Testis (tissue), 3 donors: ENCODE measurements around the gene ATL3. TPM values are rescaled to one million over a fixed set of nuclear protein-coding genes. Genes with fewer than 3 reads are reported as not detected.
A peak's percentile ranks its signal among the peaks of the same experiment; 100 is the strongest.

Experiments used
- DNase-seq: peaks from one replicate; pipeline ENCODE4 v3.0.0-alpha.2; 2019
- H3K27ac ChIP-seq, 2 donors: fragments of 200-600 bp; sonication (generic); one replicate each; pipeline ENCODE4 v1.5.1; 2019
- H3K27me3 ChIP-seq: fragments of 200-600 bp; sonication (generic); one replicate; pipeline ENCODE4 v1.5.1; 2019
- H3K36me3 ChIP-seq: fragments of 200-600 bp; sonication (generic); one replicate; pipeline ENCODE4 v1.5.1; 2017; ENCODE audit warnings: low read depth; ENCODE audit errors: missing control alignments
- H3K4me1 ChIP-seq: fragments of 200-600 bp; sonication (generic); one replicate; pipeline ENCODE4 v1.5.1; 2019
- H3K4me3 ChIP-seq, 2 donors: fragments of 200-600 bp; sonication (generic); one replicate each; pipeline ENCODE4 v1.5.1; 2017 to 2019
- H3K9me3 ChIP-seq: fragments of 200-600 bp; sonication (generic); one replicate; pipeline ENCODE4 v1.5.1; 2017
- POLR2A ChIP-seq: fragments of 450-650 bp; IDR thresholded peaks from one replicate; pipeline ENCODE4 v1.6.1; 2017; ENCODE audit warnings: antibody characterized with exemption, mild to moderate bottlenecking, moderate library complexity
- WGBS, 2 donors: methylation state at CpG; one replicate each; pipeline ENCODE4 v1.1.5; 2018; 5-methylcytosine and 5-hydroxymethylcytosine counted together
- intact Hi-C: fragments of 100-400 bp; cut with DNase I; formaldehyde crosslinking; loops from one replicate; pipeline ENCODE4 v1.15.1; 2023; ENCODE audit warnings: low total_unique reads
- polyA plus RNA-seq: library from polyadenylated mRNA; stranded (reverse); fragments of 350-450 nt; fragmentation: Illumina TruSeq; extraction: RNeasy Lipid Tissue Mini Kit (QIAGEN cat#74804); gene quantifications from one replicate; pipeline ENCODE4 v1.2.3, GENCODE V29; 2014; ENCODE audit warnings: low read depth, low replicate concordance; ENCODE audit not compliant: insufficient read depth
- total RNA-seq, 2 donors: library from RNA; depleted of rRNA; stranded (reverse); fragments of >200 nt; gene quantifications; one replicate each; pipeline ENCODE4 v1.2.3, GENCODE V29; 2016
- TF ChIP-seq, protein P1 (sequence below), 3 experiments: fragments of 450-650 bp in 2 of 3; fragments of 200-600 bp in 1 of 3; sonication (generic) in 1 of 3; IDR thresholded peaks; one replicate each; pipeline ENCODE4 v1.5.1; 2016 to 2019; ENCODE audit warnings: antibody characterized with exemption in 3 of 3, mild to moderate bottlenecking in 2 of 3, moderate library complexity in 1 of 3

Gene ATL3
- total and polyA plus RNA-seq, 3 donors from 2014 or later, result 51.1 to 66.4 (median 63.9) TPM

DNA sequence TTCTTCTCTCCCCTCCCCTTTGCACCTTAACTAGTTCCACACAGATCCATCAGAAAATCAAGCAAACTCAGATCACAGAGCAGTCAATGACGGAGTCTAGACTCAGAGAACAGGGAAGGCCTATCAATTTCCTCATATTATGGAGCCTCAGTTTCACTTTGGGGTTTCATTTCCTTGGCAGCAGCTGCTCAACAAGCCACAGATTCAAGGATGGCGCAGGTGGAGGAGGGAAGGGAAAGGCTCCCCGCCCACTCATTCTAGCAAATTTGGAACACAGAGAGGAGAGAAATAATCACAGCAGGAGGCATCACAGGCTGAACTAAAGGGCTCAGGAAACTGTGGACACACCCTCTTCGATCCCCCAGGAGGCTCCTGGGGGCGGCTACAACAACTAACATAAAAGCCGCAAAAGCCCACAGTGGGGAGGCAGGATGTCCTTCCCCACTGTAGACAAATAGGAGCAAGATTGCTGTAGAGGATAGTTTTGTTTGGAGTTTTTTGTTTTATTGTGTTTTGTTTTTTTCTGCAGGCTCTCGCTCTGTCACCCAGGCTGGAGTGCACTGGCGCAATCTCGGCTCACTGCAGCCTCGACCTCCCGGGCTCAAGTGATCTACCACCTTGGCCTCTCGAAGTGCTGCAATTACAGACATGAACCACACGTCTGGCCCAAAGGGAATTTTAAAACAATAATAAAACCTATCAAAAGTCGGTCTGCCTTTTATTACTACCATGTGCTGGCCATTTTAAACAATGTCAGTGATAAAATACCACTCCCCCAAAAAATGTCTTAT lies 60.4 kb downstream of the ATL3 start:
- peaks cover 30% of the 10 kb centered on the region for H3K4me1 ChIP-seq
- intact Hi-C loops, result no loop called here
- 31 to 38% methylated on average over 14 of the region's 14 CpGs for WGBS, 2 donors

DNA sequence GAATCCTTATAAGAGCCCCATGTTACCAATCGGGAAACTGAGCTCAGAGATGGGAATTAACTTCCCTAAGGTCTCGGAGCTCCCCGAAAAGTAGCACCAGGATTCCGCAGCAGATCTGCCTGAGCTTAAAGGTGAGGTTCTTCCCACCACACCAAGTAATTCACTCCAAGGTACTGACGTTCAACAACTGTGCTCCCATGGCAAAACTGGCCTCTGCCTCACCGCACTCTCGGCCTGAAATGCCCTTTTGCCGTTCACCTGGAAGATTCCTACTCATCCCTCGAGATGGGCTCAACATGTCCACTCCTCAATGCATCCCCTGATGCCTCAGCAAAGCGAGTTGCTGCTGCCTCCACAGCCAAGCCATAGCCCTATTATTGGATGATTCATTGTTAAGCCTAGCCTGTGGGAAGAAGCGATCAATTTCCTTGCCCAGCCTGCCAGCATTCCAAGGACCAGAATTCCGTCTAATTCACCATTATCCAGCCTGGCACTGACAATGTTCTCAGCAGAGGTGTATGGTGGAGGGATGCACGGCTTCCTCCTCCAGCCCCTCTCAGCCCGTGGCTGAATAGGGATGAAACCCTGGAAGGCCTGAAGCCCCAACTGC lies 61.1 kb downstream of the ATL3 start:
- Histone ChIP-seq H3K9me3 (no peaks in the 10 kb centered on the region), H3K27ac (peak overlapping the region; percentile 71 to 86), H3K27me3 (no peaks in the 10 kb centered on the region), H3K4me3 (no peak overlapping the region), H3K36me3 (no peaks in the 10 kb centered on the region), H3K4me1 (peaks cover 30% of the 10 kb centered on the region)
- intact Hi-C loops, result no loop called here
- peak; percentile 18 for DNase-seq
- WGBS, 2 donors, result 82 to 94% methylated on average over 14 of the region's 14 CpGs
- TF ChIP-seq, protein P1, sequence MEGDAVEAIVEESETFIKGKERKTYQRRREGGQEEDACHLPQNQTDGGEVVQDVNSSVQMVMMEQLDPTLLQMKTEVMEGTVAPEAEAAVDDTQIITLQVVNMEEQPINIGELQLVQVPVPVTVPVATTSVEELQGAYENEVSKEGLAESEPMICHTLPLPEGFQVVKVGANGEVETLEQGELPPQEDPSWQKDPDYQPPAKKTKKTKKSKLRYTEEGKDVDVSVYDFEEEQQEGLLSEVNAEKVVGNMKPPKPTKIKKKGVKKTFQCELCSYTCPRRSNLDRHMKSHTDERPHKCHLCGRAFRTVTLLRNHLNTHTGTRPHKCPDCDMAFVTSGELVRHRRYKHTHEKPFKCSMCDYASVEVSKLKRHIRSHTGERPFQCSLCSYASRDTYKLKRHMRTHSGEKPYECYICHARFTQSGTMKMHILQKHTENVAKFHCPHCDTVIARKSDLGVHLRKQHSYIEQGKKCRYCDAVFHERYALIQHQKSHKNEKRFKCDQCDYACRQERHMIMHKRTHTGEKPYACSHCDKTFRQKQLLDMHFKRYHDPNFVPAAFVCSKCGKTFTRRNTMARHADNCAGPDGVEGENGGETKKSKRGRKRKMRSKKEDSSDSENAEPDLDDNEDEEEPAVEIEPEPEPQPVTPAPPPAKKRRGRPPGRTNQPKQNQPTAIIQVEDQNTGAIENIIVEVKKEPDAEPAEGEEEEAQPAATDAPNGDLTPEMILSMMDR (IDR thresholded peaks at IDR 0.05), result no peak
- TF ChIP-seq POLR2A, result no peak

More for the DNA sequence above, 60.4 kb downstream of the ATL3 start:
- H3K4me3 ChIP-seq, result no peak overlapping the region
- peak overlapping the region; percentile 71 to 86 for H3K27ac ChIP-seq
- peak; percentile 39 for DNase-seq
- no peaks in the 10 kb centered on the region for H3K36me3 ChIP-seq
- no peaks in the 10 kb centered on the region for H3K9me3 ChIP-seq
- TF ChIP-seq, protein P1 (IDR thresholded peaks at IDR 0.05), result peak in 1 of 3 experiments; percentile 7
- no peak for TF ChIP-seq POLR2A
- H3K27me3 ChIP-seq, result no peaks in the 10 kb centered on the region

DNA sequence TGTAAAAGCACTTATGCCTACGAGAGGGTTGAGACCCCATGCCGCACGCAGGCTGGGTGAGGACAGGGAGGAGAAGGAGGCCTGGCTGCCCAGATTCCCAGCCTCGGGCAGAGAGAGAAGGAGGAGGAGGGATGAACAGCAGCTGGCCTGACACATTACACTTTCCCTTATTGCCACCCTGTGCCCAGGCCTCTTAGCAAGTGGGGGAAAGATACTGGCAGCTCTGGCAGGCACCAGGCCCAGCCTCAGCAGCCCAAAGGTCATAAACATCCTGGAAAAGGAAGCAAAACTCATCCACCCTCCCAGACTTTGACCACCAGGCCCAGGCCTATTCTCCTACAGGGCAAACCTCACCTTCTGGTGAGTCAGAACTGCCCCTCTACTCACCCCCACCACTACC lies 61.6 kb downstream of the ATL3 start:
- Histone ChIP-seq H3K9me3 (no peaks in the 10 kb centered on the region), H3K27ac (peak overlapping the region; percentile 71 to 86), H3K4me1 (peaks cover 30% of the 10 kb centered on the region), H3K36me3 (no peaks in the 10 kb centered on the region), H3K4me3 (no peak overlapping the region), H3K27me3 (no peaks in the 10 kb centered on the region)
- intact Hi-C loops, result no loop called here
- 67 to 71% methylated on average over 4 of the region's 4 CpGs for WGBS, 2 donors
- TF ChIP-seq POLR2A, result no peak
- TF ChIP-seq, protein P1 (IDR thresholded peaks at IDR 0.05), result no peak
- DNase-seq, result peak; percentile 58

DNA sequence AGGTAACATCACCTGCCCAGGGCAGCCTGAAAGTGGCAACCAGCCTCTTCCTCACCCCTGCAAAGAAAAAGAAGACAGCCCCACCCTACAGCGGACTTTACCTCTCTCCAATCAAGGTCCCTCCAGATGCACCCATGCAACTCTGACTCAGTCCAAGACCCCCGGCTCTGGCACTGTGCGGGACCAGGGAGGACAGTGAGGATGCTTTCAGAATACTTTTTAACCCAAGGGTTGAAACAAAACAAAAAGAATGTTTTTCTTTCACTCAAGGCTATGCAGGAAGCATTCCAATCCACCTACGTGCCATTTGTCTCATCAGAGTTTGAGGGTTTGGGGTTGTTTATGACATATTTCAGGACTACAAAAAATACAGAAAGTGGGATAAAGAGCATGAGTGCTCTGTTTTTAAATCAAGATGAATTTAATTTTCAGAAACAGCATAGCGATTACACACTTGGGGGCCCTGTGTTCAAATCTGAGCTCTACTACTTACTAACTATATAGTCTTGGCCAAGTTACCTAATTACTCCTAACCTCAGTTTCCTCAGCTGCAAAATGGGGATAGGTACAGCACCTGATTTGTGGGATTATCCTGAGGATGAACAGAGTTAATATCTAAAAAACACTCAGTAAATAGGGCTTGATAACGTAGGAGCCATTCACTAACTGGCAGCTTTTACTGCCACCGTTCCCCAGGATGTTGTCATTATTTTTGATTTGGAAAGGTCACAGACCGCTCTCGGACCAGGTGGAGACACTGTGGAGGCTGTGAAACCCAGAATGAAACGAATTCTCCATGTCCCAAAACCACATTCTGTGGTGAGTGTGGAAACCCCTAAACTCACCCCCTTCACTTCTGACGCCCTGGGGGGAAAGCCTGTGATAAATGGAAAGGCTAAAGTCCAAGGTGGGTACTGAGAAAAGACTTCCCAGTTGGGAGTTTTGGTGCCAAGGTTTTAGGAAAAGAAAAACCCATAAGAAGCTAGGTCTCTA lies 62.5 kb downstream of the ATL3 start:
- Histone ChIP-seq H3K9me3 (no peaks in the 10 kb centered on the region), H3K27ac (peak overlapping the region; percentile 71 to 86), H3K4me3 (no peak overlapping the region), H3K36me3 (no peaks in the 10 kb centered on the region), H3K4me1 (peaks cover 30% of the 10 kb centered on the region), H3K27me3 (no peaks in the 10 kb centered on the region)
- WGBS, 2 donors, result 47 to 61% methylated on average over 11 of the region's 11 CpGs
- peak; percentile 10 for DNase-seq
- TF ChIP-seq POLR2A, result no peak
- TF ChIP-seq, protein P1 (IDR thresholded peaks at IDR 0.05), result no peak
- intact Hi-C loops, result no loop called here
